Ectodermal cell (in vitro differentiated cells): ENCODE data around the gene PAK5.

Source experiments
- H3K27ac ChIP-seq: 2 replicates; pipeline ENCODE4 v1.7.0; 2013; ENCODE audit warnings: mild to moderate bottlenecking, low read depth, low read length; ENCODE audit not compliant: insufficient read depth, poor library complexity, severe bottlenecking
- H3K27me3 ChIP-seq: 2 replicates; pipeline ENCODE4 v1.7.0; 2013; ENCODE audit warnings: mild to moderate bottlenecking, low read length; ENCODE audit not compliant: insufficient read depth, control insufficient read depth, poor library complexity, severe bottlenecking
- H3K36me3 ChIP-seq: one replicate; pipeline ENCODE4 v1.7.0; 2013; ENCODE audit warnings: low read length; ENCODE audit not compliant: control insufficient read depth, insufficient read depth
- H3K4me1 ChIP-seq: one replicate; pipeline ENCODE4 v1.7.0; 2013; ENCODE audit warnings: low read length; ENCODE audit not compliant: control insufficient read depth, insufficient read depth
- H3K4me3 ChIP-seq: 2 replicates; pipeline ENCODE4 v1.7.0; 2013; ENCODE audit warnings: low read depth, low read length, control low read depth; ENCODE audit not compliant: insufficient read depth
- H3K9me3 ChIP-seq: 2 replicates; pipeline ENCODE4 v1.7.0; 2013; ENCODE audit warnings: mild to moderate bottlenecking, low read length, moderate library complexity; ENCODE audit not compliant: control insufficient read depth
- WGBS, 2 experiments: methylation state at CpG; one replicate each; pipeline ENCODE4 v1.1.7; 2013; ENCODE audit warnings: missing lambda C conversion rate in 2 of 2; 5-methylcytosine and 5-hydroxymethylcytosine counted together

PAK5 gene

DNA sequence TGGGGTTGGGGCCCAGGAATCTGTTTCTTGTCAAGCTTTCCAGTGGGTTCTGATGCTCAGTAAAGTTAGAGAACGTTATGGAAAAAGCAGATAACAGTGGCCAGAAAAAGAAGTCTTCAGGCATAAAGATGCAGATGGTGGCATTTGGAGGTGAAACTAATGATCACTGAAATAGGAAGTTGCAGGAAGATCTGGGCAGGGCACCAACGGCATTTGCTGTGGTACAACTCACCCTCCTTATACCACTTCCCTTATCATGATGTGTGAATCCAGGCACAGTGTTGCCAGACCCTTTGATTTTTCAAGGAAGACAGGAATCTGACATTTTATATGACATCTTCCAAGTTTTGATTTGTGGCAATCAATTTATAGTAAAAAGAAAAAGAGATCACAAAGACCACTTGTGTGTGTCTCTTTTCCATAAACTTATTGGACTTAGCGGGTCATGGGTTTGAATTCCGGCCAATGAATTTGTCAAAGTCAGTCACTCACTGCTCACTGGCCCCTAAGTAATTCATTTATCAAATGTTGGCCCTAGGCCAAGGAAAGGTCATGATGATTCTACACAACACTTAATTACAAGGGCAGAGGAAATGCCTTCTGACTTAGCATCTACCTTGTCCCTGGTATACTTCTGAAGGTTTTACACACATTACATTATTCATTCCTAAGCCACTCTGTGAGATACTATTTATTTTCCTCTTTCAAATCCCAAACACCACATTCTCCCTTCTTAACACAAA is 286.9 kb downstream of the PAK5 start:
- Histone ChIP-seq H3K36me3 (no peaks in the 10 kb centered on the region), H3K4me1 (no peaks in the 10 kb centered on the region), H3K27me3 (no peaks in the 10 kb centered on the region), H3K9me3 (no peaks in the 10 kb centered on the region), H3K4me3 (no peak overlapping the region), H3K27ac (no peak overlapping the region)
- WGBS, 2 experiments, result 95 to 96% methylated on average over 4 of the region's 4 CpGs

DNA sequence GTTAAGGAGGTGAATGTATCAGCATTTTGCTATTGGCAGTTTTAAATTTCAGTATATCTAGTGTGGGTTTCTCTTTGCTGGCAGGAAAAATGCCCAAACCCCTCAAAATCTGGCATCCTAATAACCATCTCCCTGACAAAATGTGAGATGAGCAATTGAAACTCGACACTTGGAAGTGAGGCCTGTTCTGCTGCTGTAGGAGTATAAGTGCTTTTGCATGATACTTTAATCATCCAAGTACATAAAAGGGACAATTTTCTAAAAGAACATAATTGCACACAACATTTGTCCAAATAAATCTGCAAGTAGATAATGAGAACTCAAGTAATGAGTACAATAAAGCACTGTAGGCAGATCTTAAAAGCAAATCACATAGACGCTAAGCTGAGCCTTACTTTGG is 288.0 kb downstream of the PAK5 start:
- no peaks in the 10 kb centered on the region for H3K4me1 ChIP-seq
- H3K27me3 ChIP-seq, result no peaks in the 10 kb centered on the region
- 90 to 92% methylated on average over 1 to 2 of the region's 2 CpGs for WGBS, 2 experiments

DNA sequence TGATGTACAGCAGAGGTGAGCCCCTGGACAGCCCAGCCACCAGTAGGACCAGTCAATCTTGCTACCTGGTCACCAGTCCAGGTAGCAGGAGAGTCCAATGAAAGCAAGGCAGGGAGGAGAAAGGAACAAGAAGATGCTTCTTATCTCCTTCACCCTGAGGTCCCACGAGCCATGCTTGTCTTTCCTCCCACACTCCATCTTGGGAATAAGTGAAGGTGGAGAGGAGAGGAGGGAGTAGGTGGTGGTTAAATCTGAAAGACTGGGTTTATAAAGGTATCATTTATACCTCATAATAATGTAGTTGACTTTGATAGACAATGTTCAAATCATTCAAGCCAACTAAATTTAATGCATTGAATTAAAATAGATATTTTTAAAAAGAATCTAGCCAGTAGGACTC is 288.6 kb downstream of the PAK5 start:
- no peak overlapping the region for H3K27ac ChIP-seq
- no peaks in the 10 kb centered on the region for H3K27me3 ChIP-seq
- H3K36me3 ChIP-seq, result no peaks in the 10 kb centered on the region
- no peak overlapping the region for H3K4me3 ChIP-seq
- WGBS, 2 experiments, result no CpG with 5 or more reads among the region's 1 CpG
- no peaks in the 10 kb centered on the region for H3K4me1 ChIP-seq
- H3K9me3 ChIP-seq, result no peaks in the 10 kb centered on the region

More for the DNA sequence above, 288.0 kb downstream of the PAK5 start:
- no peak overlapping the region for H3K4me3 ChIP-seq
- H3K9me3 ChIP-seq, result no peaks in the 10 kb centered on the region
- H3K36me3 ChIP-seq, result no peaks in the 10 kb centered on the region
- no peak overlapping the region for H3K27ac ChIP-seq

GRCh38 chr20:9543214-9543613 is 295.7 kb downstream of the PAK5 start:
- Histone ChIP-seq H3K4me3 (no peak overlapping the region), H3K27ac (no peak overlapping the region), H3K4me1 (no peaks in the 10 kb centered on the region), H3K27me3 (no peaks in the 10 kb centered on the region), H3K36me3 (no peaks in the 10 kb centered on the region), H3K9me3 (no peaks in the 10 kb centered on the region)
- 90 to 91% methylated on average over 4 of the region's 4 CpGs for WGBS, 2 experiments

DNA sequence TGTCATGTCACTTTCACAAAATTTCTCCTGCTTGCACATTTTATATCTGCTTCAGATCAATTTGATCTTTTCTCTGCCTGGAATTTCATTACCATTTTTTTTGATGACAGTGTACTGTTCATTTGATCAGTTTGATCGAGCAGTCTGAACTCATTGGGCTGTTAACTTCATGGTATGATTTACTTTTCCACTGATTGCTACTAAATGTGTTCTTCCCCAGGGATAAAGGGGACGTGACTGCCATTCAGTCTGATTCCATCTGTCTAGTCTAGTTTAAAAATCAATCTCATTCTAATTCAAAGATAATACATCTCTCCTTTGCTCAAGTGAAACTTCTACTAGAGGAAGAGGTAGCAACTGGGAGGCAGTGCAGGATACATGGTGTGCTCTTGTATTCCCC is 303.4 kb downstream of the PAK5 start:
- H3K9me3 ChIP-seq, result no peaks in the 10 kb centered on the region
- no peaks in the 10 kb centered on the region for H3K4me1 ChIP-seq
- no peak overlapping the region for H3K27ac ChIP-seq
- WGBS, 2 experiments, result 90 to 97% methylated on average over 2 of the region's 2 CpGs
- H3K27me3 ChIP-seq, result no peaks in the 10 kb centered on the region
- H3K36me3 ChIP-seq, result no peaks in the 10 kb centered on the region
- H3K4me3 ChIP-seq, result no peak overlapping the region

- H3K36me3 ChIP-seq, result no peaks in the 10 kb centered on the region
- H3K27ac ChIP-seq, result no peak overlapping the region
- H3K4me3 ChIP-seq, result no peak overlapping the region
- H3K27me3 ChIP-seq, result no peaks in the 10 kb centered on the region
- WGBS, 2 experiments, result 85 to 91% methylated on average over 4 of the region's 5 CpGs
- H3K9me3 ChIP-seq, result no peaks in the 10 kb centered on the region
- no peaks in the 10 kb centered on the region for H3K4me1 ChIP-seq
These were observed 304.9 kb downstream of the PAK5 start for GRCh38 chr20:9534025-9534424.

DNA sequence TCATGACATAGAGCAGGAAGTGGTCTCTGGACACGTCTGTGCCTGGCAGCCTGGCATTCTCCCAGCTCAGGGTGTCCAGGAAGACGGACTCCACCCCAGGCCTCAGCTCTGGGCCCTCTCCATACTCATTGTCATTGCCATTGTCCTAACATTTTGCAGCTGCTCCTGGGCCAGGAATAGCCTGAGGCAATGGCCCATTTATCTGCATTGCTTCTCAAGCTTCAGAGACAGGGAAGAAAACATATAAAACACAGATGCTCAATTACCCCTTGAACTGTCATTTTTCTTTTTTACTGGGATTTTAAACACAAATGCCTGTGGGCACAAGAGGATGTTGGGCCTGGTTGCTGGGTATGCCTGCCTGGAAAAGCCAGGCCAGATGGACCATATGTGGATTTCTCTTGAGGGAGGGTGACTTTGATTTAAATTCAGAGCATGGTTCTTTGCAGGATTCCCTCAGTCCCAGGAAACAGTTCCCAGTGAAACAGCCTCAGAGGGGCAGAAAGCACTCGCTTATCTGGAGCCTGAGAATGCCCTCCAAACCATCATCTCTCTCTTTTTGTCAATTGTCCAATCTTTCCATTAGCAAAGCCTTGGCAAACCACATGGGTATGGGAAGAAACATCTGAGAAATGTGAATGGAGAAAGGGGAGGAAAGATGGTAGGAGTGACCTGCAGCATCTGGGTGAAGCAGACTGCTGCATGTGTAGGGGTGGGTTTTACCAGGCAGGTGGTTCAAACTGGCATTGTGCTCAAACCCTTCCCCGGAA is 306.6 kb downstream of the PAK5 start:
- no peaks in the 10 kb centered on the region for H3K36me3 ChIP-seq
- 85 to 88% methylated on average over 4 of the region's 4 CpGs for WGBS, 2 experiments
- no peaks in the 10 kb centered on the region for H3K27me3 ChIP-seq
- no peaks in the 10 kb centered on the region for H3K4me1 ChIP-seq
- H3K27ac ChIP-seq, result no peak overlapping the region
- no peak overlapping the region for H3K4me3 ChIP-seq
- H3K9me3 ChIP-seq, result no peaks in the 10 kb centered on the region

DNA sequence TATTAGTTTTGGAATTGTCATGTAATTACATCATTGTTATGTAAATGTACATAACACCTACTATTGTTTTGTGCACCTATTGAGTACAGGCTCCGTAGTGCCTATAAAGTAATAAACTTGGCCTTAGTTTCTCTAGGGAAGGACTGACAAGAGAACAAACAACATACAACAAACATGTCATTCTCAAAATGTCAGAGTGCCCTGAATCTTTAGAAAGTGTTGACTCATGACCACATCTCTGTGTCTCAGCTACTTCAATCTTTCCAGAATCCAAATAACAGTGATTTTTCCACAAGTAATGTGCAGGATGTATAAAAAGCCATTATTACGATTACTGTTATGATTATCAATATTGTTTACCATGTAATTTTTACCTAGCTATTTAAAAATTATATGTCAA is 307.3 kb downstream of the PAK5 start:
- Histone ChIP-seq H3K36me3 (no peaks in the 10 kb centered on the region), H3K4me3 (no peak overlapping the region), H3K27me3 (no peaks in the 10 kb centered on the region), H3K27ac (no peak overlapping the region), H3K4me1 (no peaks in the 10 kb centered on the region), H3K9me3 (no peaks in the 10 kb centered on the region)
- 83 to 85% methylated on average over 1 to 2 of the region's 2 CpGs for WGBS, 2 experiments

- H3K27ac ChIP-seq, result no peak overlapping the region
- no peaks in the 10 kb centered on the region for H3K27me3 ChIP-seq
- no peaks in the 10 kb centered on the region for H3K9me3 ChIP-seq
- H3K36me3 ChIP-seq, result no peaks in the 10 kb centered on the region
- WGBS, 2 experiments, result 97 to 100% methylated on average over 2 of the region's 3 CpGs
- H3K4me3 ChIP-seq, result no peak overlapping the region
- H3K4me1 ChIP-seq, result peaks cover 16% of the 10 kb centered on the region
These were observed 315.2 kb downstream of the PAK5 start for GRCh38 chr20:9523636-9524035.

DNA sequence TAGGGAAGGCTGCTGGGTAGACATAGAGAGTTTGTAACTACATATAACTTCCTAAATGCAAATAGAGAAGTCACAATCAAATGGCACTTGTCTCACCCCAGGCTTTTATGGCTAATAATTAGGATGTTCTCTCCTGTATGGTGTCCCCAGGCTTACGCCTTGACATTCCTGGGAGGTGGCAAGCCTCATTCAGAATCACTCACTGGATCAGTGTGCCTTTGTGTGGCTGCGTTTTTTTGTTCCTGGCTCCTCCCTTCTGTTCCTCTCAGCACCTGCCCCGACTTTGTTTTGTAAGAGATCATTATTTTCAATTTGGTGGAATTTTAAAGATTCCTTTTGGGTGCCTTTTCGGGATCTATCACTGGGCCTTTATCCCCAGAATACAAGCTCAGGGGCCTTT is 318.8 kb downstream of the PAK5 start:
- peaks cover 32% of the 10 kb centered on the region for H3K4me1 ChIP-seq
- H3K27me3 ChIP-seq, result peaks cover 35% of the 10 kb centered on the region
- H3K4me3 ChIP-seq, result no peak overlapping the region
- H3K36me3 ChIP-seq, result no peaks in the 10 kb centered on the region
- 21 to 31% methylated on average over 4 of the region's 4 CpGs for WGBS, 2 experiments
- no peaks in the 10 kb centered on the region for H3K9me3 ChIP-seq
- H3K27ac ChIP-seq, result no peak overlapping the region
